Measurements from ENCODE around the gene CDH24.
A peak's percentile ranks its signal among the peaks of the same experiment; 100 is the strongest.

CDH24 gene

DNA sequence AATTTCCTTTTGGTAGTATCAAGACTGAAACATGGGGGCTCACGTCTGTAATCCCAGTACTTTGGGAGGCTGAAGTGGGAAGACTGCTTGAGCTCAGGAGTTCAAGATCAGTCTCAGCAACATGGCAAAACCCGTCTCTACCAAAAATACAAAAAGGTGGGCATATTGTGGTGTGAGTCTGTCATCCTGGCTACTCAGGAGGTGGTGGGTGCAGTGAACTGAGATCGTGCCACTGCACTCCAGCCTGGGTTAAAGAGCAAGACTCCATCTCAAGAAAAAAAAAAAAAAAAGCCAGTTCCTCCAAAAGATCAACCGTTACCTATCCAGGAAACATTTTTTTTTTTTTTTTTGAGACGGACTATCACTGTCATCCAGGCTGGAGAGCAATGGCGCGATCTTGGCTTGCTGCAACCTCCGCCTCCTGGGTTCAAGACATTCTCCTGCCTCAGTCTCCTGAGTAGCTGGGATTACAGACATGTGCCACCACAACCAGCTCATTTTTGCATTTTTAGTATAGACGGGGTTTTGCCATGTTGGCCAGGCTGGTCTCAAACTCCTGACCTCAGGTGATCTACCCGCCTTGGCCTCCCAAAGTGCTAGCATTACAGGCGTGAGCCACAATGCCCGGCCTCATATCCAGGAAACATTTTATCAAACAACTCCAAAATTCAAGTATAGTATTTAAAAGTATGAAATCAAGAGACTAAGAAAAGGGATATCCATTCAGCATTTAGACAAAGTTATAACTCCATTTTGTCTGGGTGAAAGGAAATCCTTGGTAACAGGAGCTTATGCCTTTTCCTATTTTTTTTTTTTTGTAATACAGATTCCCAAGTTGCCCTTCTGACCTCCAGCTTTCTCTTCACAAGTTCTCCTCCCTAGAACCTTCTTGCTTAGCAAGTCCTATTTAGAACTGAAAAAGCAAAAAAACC is 34.2 kb upstream of the CDH24 start:
- H3K27ac ChIP-seq = no peak overlapping the region
- no peak for DNase-seq (ENCODE audit: low read depth, low spot score)

GRCh38 chr14:23090254-23090636 is 32.9 kb upstream of the CDH24 start:
- DNase-seq (ENCODE audit: low read depth, low spot score) = no peak
- H3K27ac ChIP-seq = no peak overlapping the region

GRCh38 chr14:23089498-23090253 is 32.4 kb upstream of the CDH24 start:
- no peak for DNase-seq (ENCODE audit: low read depth, low spot score)
- H3K27ac ChIP-seq = no peak overlapping the region

DNA sequence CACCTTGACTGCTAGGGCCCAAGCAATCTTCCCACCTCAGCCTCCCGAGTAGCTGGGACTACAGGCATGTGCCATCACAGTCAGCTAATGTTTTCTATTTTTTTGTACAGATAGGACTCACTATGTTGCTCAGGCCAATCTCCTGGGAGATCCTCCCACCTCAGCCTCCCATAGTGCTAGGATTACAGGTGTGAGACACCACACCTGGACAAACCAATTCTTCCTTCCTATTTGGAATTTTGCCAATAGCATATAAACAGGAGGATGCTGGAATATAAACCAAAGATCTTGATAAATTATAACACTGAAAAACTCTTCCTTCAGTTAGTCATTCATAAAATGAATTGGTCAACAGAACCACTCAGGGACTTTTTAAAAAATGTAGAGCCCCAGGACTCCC is 29.2 kb upstream of the CDH24 start:
- H3K27ac ChIP-seq = peak overlapping the region; percentile 40
- no peak for DNase-seq (ENCODE audit: low read depth, low spot score)

DNA sequence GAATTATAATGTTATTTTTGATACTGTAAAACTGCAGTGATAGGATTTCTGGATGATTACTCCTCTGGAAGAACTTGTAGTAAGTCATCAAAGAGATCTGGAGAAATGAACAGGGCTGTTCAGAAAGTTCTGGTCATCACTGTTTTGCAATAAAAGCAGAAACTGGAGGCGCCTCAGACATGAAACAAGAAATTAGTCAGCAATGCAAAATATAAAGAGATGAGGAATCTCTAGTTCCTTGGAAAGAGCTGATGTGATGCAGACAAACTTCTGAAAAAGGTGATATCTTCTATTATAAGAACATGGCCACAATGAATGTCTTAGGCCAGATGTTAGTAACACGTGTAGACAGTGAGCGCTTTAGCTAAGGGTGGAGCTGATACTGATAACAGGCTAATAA is 28.1 kb upstream of the CDH24 start:
- no peak for DNase-seq (ENCODE audit: low read depth, low spot score)
- H3K27ac ChIP-seq = peak overlapping the region; percentile 40

GRCh38 chr14:23080474-23080873 is 23.2 kb upstream of the CDH24 start:
- peak overlapping the region; percentile 77 for H3K27ac ChIP-seq
- no peak for DNase-seq (ENCODE audit: low read depth, low spot score)

DNA sequence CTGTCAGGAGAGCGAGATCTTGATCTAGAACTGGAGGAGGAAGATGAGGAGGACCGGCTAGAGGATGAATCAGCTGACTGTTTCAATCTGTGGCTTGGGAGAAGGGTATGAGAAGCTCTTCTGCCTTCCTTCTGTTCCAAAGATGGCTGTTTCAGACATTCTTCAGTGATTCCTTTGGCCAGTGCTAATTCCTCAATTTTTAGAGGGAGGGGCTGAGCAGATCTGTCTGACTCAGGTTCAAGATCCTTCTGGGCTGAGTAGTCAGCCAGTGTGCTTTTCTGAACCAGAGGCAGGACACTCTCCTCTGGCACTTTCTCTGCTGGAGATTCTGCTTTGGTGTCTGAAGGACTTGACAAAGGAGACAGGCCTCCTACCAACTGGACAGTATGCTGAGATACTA is 22.4 kb upstream of the CDH24 start:
- peak overlapping the region; percentile 77 for H3K27ac ChIP-seq
- DNase-seq (ENCODE audit: low read depth, low spot score) = no peak

- DNase-seq (ENCODE audit: low read depth, low spot score) = peak; percentile 57
- H3K27ac ChIP-seq = peak overlapping the region; percentile 77
Measured at GRCh38 chr14:23078692-23079116, 21.4 kb upstream of the CDH24 start.

DNA sequence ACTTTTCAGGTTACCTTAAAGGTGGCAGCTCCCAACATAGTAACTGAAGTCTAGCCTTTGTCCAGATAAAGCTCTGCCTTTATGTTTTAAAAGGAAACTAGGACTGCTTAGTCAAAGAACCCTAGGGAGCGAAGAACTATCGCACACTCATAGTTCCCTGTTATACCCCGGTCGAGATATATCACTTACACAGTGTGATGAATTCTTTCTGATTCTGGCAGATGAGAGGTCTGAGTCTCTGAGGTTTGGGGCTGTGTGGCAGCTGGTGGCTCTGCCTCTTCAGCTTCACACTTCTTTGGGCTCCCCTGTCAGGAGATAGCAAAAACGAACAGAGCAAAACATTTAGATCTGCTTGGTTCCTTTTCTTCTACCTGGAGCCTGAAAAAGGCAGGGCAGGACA is 20.6 kb upstream of the CDH24 start:
- H3K27ac ChIP-seq = peak overlapping the region; percentile 77

GRCh38 chr14:23076785-23077408 is 19.6 kb upstream of the CDH24 start:
- H3K27ac ChIP-seq = no peak overlapping the region
- DNase-seq (ENCODE audit: low read depth, low spot score) = no peak

More for the DNA sequence above, 20.6 kb upstream of the CDH24 start:
- no peak for DNase-seq (ENCODE audit: low read depth, low spot score)

DNA sequence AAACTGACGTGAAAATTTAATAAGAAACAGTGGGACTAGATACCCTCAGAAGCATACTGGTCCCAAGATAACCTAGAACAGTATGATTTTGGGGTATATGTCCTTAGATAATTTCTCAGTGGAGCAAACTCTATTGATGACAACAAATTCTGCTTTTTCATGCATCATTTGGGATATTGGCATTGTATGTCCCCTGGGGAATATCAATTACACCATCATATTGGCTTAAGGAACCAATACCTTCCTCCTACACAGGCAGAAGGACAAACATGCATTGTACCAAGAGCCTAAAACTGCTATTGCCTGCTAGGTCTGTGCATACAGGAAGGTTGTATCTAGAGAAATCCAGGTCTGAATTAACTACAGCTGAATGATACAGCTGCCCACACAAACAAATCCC is 17.6 kb upstream of the CDH24 start:
- H3K27ac ChIP-seq = no peak overlapping the region
- no peak for DNase-seq (ENCODE audit: low read depth, low spot score)

DNA sequence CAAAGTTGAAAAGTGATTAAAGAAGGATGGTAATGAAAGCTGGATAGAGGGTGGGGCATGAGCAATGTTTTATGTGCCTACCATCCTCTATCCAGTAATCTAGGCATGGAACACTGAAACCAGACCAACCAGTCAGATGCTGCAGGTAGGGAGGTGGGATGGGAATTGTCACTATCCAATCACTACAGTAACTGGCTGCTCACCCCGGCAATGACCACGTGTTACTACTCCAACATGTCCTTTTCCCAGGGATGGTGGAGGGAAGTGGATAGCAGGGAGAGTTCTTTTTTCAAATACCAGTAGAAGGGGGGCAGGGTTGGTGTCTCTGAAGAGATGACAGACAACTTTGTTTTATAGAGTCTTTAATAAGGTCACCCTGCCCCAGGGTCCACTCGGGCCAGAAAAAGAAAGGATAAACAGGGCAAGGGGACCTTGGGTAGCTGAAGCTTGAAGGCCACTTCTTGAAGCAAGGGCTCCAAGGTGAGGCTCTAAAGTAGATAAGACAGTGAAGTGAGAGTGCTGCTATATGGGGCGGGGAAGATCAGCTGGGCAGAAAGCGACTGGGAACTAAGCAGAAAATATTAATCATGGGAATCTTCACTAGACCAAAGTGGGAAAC is 14.7 kb upstream of the CDH24 start:
- H3K27ac ChIP-seq = peak overlapping the region; percentile 72
- no peak for DNase-seq (ENCODE audit: low read depth, low spot score)

DNA sequence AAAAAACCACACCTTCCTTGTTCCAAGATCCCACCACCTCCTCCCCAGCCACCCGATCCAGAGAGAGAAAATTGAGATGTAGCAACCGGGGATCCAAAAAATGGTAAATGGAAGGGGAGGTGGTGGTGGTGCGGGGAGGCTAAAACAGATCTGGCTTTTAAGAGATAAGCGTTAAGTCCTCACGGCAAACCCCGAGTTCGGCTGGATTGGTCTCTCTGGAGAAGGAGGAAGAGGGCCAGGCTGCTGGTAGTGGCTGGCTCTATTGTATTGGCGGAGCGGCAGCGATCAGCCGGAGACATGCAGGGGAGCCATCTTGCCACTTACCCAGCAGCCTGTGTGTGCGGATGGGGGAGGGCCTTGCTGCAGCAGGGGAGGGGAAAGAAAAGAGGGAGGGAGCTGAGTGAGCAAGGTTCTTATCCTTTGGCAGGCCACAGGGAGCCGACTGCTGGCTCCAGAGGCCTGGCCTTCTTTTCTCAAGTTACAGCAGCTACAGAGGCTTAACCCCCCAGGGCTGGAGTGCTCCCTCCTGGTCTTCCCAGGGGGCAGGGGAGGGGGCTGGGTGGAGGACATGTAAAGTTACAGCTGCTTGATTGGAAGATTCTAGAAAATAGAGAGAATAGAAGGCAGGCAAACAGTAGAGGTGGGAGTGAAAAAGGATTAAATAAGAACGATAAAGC is 14.1 kb upstream of the CDH24 start:
- peak overlapping the region; percentile 72 for H3K27ac ChIP-seq
- DNase-seq (ENCODE audit: low read depth, low spot score) = peak; percentile 72

- peak overlapping the region; percentile 72 for H3K27ac ChIP-seq
- no peak for DNase-seq (ENCODE audit: low read depth, low spot score)
Measured at GRCh38 chr14:23070262-23071129, 13.2 kb upstream of the CDH24 start.

DNA sequence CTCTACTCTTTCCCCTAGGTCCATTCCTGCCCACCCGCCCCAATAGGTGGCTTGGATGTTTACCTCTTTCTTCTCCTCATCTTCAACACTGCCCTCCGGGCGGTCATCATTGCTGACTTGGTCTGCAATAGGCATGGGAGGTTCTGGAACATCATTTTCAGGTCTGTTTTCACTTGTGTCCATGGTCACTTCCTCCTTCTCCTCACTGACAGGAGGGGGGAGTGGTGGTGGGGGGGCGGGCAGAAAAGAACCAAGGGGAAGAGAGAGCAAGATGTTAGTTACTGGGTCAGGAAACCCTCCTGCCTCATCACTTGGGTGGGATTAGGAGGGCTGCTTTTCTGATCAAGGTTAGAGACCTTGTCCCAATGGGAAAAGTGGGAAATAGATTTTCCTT is 12.1 kb upstream of the CDH24 start:
- DNase-seq (ENCODE audit: low read depth, low spot score) = no peak
- H3K27ac ChIP-seq = no peak overlapping the region

DNA sequence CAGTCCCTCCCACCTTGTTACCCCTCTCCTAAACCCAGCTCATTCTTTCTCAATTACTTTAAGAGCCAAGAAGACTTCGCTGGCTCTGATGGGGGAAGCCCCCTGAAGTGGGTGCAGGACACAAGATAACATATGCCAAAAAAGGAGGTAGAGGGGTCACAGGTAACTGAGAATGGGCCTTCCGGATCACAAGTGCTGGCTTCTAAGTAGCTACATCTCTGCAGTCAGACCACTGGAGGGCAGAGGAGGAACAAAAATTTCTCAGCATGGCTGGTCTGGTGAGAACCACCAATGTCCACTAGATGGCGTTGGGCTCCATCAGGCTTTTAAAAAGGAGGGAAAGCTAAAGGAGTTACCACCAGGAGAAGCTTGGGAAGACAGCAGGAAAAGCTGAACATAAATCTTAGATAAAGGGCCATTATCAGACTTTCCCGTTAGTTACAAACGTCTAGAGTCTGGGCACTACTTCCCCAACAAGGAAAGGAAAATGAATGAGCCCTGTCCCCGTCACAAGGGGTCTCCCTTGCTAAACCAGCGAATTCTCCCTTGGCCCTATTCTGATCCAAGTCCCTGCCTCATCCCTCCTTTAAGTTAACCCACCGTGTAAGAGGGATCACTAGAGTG is 11.6 kb upstream of the CDH24 start:
- no peak overlapping the region for H3K27ac ChIP-seq
- peak; percentile 50 for DNase-seq (ENCODE audit: low read depth, low spot score)

- H3K27ac ChIP-seq = no peak overlapping the region
- DNase-seq (ENCODE audit: low read depth, low spot score) = no peak
Measured at GRCh38 chr14:23067847-23068788, 10.8 kb upstream of the CDH24 start.

All from epithelial cell of prostate (primary cell).